ENCODE measurements around the gene FOXO3.

The FOXO3 gene

DNA sequence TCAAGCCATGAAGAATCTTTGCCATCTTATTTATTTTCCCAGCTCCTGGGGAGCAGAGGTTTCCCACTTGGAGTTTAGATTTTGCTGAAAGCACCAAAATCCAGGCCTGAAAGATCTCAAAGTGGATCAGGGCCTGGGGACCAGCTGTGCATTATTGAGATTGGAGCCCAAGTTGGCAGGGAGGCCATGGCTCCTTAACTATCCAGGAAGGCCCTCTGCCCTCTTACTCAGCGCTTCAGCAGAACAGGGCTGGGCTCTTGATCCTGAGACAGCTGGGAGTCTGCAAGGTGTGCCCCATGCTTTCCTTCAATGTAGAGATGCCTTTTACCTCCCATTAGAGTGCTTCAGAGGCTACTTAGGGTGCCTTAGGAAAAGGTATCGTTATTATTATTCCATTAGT lies 24.6 kb downstream of the FOXO3 start:
- H3K27me3 ChIP-seq (replicated peaks; ENCODE audit: control insufficient read depth, insufficient read depth, low read length), result no peaks in the 10 kb centered on the region
- H3K4me3 ChIP-seq (replicated peaks; ENCODE audit: low read depth, low read length), result no peak overlapping the region
- no peak for TF ChIP-seq CTCF (IDR thresholded peaks at IDR 0.05; ENCODE audit: insufficient read depth, low read length, poor library complexity, severe bottlenecking)

DNA sequence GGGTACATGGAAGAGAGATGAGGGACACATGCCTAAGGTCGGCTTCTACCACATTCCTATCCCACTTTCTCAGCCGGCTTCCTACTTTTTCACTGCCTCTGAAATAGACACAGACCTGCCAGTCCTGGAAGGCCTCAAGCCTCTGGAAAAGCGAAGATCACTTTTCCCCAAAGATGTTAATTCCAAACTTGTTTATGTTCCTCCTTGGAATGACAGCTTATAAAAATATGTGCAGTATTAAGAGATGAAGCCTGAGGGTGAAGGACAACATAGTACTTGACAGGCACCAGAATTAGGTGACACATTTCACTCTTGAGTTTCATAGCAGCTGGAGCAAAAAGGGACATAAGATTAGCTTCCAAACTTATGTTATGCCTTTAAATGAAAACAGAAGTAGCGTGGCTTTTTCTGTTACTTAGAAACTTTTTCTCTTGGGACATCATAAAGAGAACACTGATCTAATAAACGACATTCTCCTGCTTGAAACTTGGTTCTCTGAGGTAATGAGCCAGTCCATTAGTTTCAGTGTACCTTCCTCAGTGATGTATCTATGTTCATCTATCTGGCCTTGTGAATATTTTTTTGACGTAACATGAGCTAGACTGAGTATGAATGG lies 25.3 kb downstream of the FOXO3 start:
- no peaks in the 10 kb centered on the region for H3K27me3 ChIP-seq (replicated peaks; ENCODE audit: control insufficient read depth, insufficient read depth, low read length)
- no peak for TF ChIP-seq CTCF (IDR thresholded peaks at IDR 0.05; ENCODE audit: insufficient read depth, low read length, poor library complexity, severe bottlenecking)
- H3K36me3 ChIP-seq (ENCODE audit: control insufficient read depth, insufficient read depth, low read length), result no peaks in the 10 kb centered on the region
- no peak overlapping the region for H3K4me3 ChIP-seq (replicated peaks; ENCODE audit: low read depth, low read length)
- no peak for DNase-seq (ENCODE audit: extremely low read depth, insufficient read length)

More for the DNA sequence above, 24.6 kb downstream of the FOXO3 start:
- DNase-seq (ENCODE audit: extremely low read depth, insufficient read length), result no peak
- H3K36me3 ChIP-seq (ENCODE audit: control insufficient read depth, insufficient read depth, low read length), result no peaks in the 10 kb centered on the region

- Histone ChIP-seq H3K4me3 (replicated peaks; ENCODE audit: low read depth, low read length) (no peak overlapping the region), H3K27me3 (replicated peaks; ENCODE audit: control insufficient read depth, insufficient read depth, low read length) (no peaks in the 10 kb centered on the region)
- no peak for DNase-seq (ENCODE audit: extremely low read depth, insufficient read length)
Measured at GRCh38 chr6:108587258-108588059, 26.7 kb downstream of the FOXO3 start.

DNA sequence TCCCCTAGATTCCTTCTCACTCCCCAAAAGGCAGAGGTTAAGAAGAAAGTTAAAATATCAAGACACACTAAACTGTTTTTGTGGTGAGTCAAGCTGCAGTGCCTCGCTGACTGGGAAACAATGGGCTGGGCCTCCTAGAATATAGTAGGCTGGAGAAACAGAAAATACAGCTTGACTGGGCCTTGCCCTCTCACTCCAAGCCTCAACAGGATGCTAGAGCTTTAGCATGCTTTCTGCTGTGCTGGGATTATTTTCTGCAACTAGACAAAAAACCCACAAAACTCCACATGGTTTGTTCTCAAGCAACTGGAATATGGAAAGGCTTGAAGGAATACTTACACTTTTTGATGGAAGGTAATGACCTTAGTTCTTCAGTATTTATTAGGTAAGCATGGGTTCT lies 27.9 kb downstream of the FOXO3 start:
- no peaks in the 10 kb centered on the region for H3K27me3 ChIP-seq (replicated peaks; ENCODE audit: control insufficient read depth, insufficient read depth, low read length)
- DNase-seq (ENCODE audit: extremely low read depth, insufficient read length), result no peak
- no peak overlapping the region for H3K4me3 ChIP-seq (replicated peaks; ENCODE audit: low read depth, low read length)
- no peak for TF ChIP-seq CTCF (IDR thresholded peaks at IDR 0.05; ENCODE audit: insufficient read depth, low read length, poor library complexity, severe bottlenecking)
- H3K36me3 ChIP-seq (ENCODE audit: control insufficient read depth, insufficient read depth, low read length), result no peaks in the 10 kb centered on the region

More at GRCh38 chr6:108587258-108588059, 26.7 kb downstream of the FOXO3 start:
- no peaks in the 10 kb centered on the region for H3K36me3 ChIP-seq (ENCODE audit: control insufficient read depth, insufficient read depth, low read length)
- no peak for TF ChIP-seq CTCF (IDR thresholded peaks at IDR 0.05; ENCODE audit: insufficient read depth, low read length, poor library complexity, severe bottlenecking)

DNA sequence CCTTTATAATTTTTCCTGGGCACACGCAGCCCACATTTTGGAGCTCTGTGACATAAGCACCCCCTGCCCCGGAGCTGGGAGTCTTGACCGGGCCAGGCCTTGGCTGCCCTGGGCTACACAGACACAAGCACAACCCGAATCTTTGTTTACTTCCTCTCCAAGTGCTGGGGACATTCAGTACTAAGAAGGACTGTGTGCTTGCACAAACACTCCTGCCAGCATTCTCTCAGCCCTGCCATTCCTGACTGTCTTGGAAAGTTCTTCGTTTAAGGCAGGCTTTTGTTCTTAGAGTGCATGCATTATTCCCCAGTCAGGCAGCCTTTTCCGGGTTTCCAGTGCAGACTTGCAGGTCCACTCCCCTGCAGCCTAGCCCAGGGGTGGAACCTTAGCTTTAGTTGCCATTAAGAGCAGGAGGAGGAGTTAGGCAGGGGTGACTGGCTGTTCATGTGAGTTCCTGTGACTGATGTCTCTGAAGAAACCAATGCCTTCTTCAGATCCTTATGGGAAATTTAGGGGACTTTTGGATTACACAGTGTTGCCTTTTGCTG lies 28.6 kb downstream of the FOXO3 start:
- Histone ChIP-seq H3K27me3 (replicated peaks; ENCODE audit: control insufficient read depth, insufficient read depth, low read length) (no peaks in the 10 kb centered on the region), H3K36me3 (ENCODE audit: control insufficient read depth, insufficient read depth, low read length) (no peaks in the 10 kb centered on the region), H3K4me3 (replicated peaks; ENCODE audit: low read depth, low read length) (no peak overlapping the region)
- TF ChIP-seq CTCF (IDR thresholded peaks at IDR 0.05; ENCODE audit: insufficient read depth, low read length, poor library complexity, severe bottlenecking), result no peak
- no peak for DNase-seq (ENCODE audit: extremely low read depth, insufficient read length)
